SK-N-SH (cell line): Measurements from ENCODE around the gene RBM20. TPM values are rescaled to one million over a fixed set of nuclear protein-coding genes. Genes with fewer than 3 reads are reported as not detected.

Source experiments
- CTCF ChIA-PET: fragments of 300-600, 350-600 bp; formaldehyde crosslinking; extraction: SDS; loops from one replicate; lab custom pipeline; 2021; lab: Yijun Ruan, JAX
- POLR2A ChIA-PET: fragments of 350-600 bp; sonication (Branson Sonifier 250); formaldehyde crosslinking; extraction: SDS; loops from one replicate; lab custom pipeline; 2020; ENCODE audit warnings: antibody characterized with exemption, inconsistent platforms; lab: Yijun Ruan, JAX
- DNase-seq: peaks from one replicate; pipeline ENCODE4 v3.0.0; 2012
- H2AFZ ChIP-seq: fragments of 200-600 bp; sonication (generic); 2 replicates; pipeline ENCODE4 v1.8.1; 2016; ENCODE audit warnings: antibody characterized with exemption, mild to moderate bottlenecking, low read depth
- H3F3A ChIP-seq: fragments of 200-600 bp; sonication (generic); replicated peaks from 2 replicates; pipeline ENCODE3; 2016; ENCODE audit warnings: antibody characterized with exemption, mild to moderate bottlenecking; ENCODE audit not compliant: insufficient read depth
- H3K27ac ChIP-seq, 2 experiments: fragments of 200-500 bp in 1 of 2; fragments of 200-600 bp in 1 of 2; sonication (Bioruptor generic) in 1 of 2; sonication (generic), shearing (Covaris generic) in 1 of 2; 2 replicates each; pipeline versions ENCODE4 v1.5.1 to v1.6.1; 2014 to 2016; ENCODE audit warnings: low read depth in 2 of 2, inconsistent platforms in 1 of 2, low read length in 1 of 2, mild to moderate bottlenecking in 1 of 2, mixed read lengths in 1 of 2
- H3K27me3 ChIP-seq: fragments of 200-600 bp; sonication (generic), shearing (Covaris generic); 2 replicates; pipeline ENCODE4 v1.6.1; 2016; ENCODE audit warnings: mixed run types; ENCODE audit not compliant: insufficient read depth
- H3K36me3 ChIP-seq, 2 experiments: fragments of 200-500 bp in 1 of 2; fragments of 200-600 bp in 1 of 2; sonication (Bioruptor generic) in 1 of 2; sonication (generic) in 1 of 2; replicated peaks in 1 of 2; 2 replicates each; pipeline versions ENCODE3 to v1.5.1; 2014 to 2016; ENCODE audit warnings: low read length in 1 of 2, mild to moderate bottlenecking in 1 of 2; ENCODE audit not compliant: insufficient read depth in 2 of 2, control insufficient read depth in 1 of 2
- H3K4me1 ChIP-seq, 2 experiments: fragments of 200-500 bp in 1 of 2; fragments of 200-600 bp in 1 of 2; sonication (Bioruptor generic) in 1 of 2; sonication (generic), shearing (Covaris generic) in 1 of 2; 2 replicates each; pipeline versions ENCODE4 v1.5.1 to v1.6.1; 2014 to 2016; ENCODE audit warnings: low read depth in 1 of 2, low read length in 1 of 2, mixed run types in 1 of 2; ENCODE audit not compliant: insufficient read depth in 2 of 2, control insufficient read depth in 1 of 2
- H3K4me2 ChIP-seq: fragments of 200-600 bp; sonication (generic), shearing (Covaris generic); 2 replicates; pipeline ENCODE4 v1.6.1; 2017; ENCODE audit warnings: mixed run types
- H3K4me3 ChIP-seq, 2 experiments: fragments of 200-500 bp in 1 of 2; fragments of 200-600 bp in 1 of 2; sonication (Bioruptor generic) in 1 of 2; sonication (generic), shearing (Covaris generic) in 1 of 2; 2 replicates each; pipeline versions ENCODE4 v1.5.1 to v1.8.1; 2014 to 2016; ENCODE audit warnings: low read depth in 2 of 2, inconsistent platforms in 1 of 2, low read length in 1 of 2, mild to moderate bottlenecking in 1 of 2, mixed read lengths in 1 of 2, moderate library complexity in 1 of 2
- H3K79me2 ChIP-seq: fragments of 200-600 bp; sonication (generic); 2 replicates; pipeline ENCODE4 v1.8.1; 2017; ENCODE audit warnings: mild to moderate bottlenecking; ENCODE audit not compliant: insufficient read depth
- H3K9ac ChIP-seq: fragments of 200-600 bp; sonication (generic); 2 replicates; pipeline ENCODE4 v1.6.1; 2017; ENCODE audit warnings: mixed run types
- H3K9me2 ChIP-seq: fragments of 200-600 bp; sonication (generic); 2 replicates; pipeline ENCODE4 v1.6.1; 2017; ENCODE audit warnings: mixed run types
- H3K9me3 ChIP-seq: fragments of 200-600 bp; sonication (generic); 2 replicates; pipeline ENCODE4 v1.6.1; 2017; ENCODE audit warnings: mixed run types, mild to moderate bottlenecking, moderate library complexity
- H4K20me1 ChIP-seq: fragments of 200-600 bp; sonication (generic); 2 replicates; pipeline ENCODE4 v1.6.1; 2017; ENCODE audit warnings: mild to moderate bottlenecking, mixed run types; ENCODE audit not compliant: insufficient read depth
- EP300 ChIP-seq, 2 experiments: IDR thresholded peaks; 2 replicates each; pipeline versions ENCODE4 v1.4.0 to v1.6.1; 2012; ENCODE audit warnings: borderline replicate concordance in 1 of 2, low read depth in 1 of 2, low read length in 1 of 2
- EZH2phosphoT487 ChIP-seq: fragments of 200-600 bp; sonication (generic); IDR thresholded peaks from 2 replicates; pipeline ENCODE4 v1.6.1; 2017; ENCODE audit warnings: low read depth, mixed run types, mild to moderate bottlenecking, antibody characterized with exemption, moderate library complexity, borderline replicate concordance
- FOXM1 ChIP-seq: IDR thresholded peaks from 2 replicates; pipeline ENCODE4 v1.4.0; 2012; ENCODE audit warnings: low read depth, mild to moderate bottlenecking
- MEF2A ChIP-seq: IDR thresholded peaks from 2 replicates; pipeline ENCODE4 v1.4.0; 2012; ENCODE audit warnings: low read depth, borderline replicate concordance
- NRF1 ChIP-seq: IDR thresholded peaks from 2 replicates; pipeline ENCODE4 v1.6.1; 2012; ENCODE audit warnings: low read depth, mild to moderate bottlenecking, low read length
- SIN3A ChIP-seq: IDR thresholded peaks from 2 replicates; pipeline ENCODE4 v1.6.1; 2012; ENCODE audit warnings: low read depth, mild to moderate bottlenecking, low read length, moderate library complexity, borderline replicate concordance
- TCF12 ChIP-seq: IDR thresholded peaks from 2 replicates; pipeline ENCODE4 v1.4.0; 2012
- YY1 ChIP-seq: IDR thresholded peaks from 2 replicates; pipeline ENCODE4 v1.4.0; 2012; ENCODE audit warnings: low read depth, mild to moderate bottlenecking
- WGBS: methylation state at CpG from one replicate; pipeline ENCODE4 v1.1.6; 2017; ENCODE audit warnings: low lambda C conversion rate; 5-methylcytosine and 5-hydroxymethylcytosine counted together
- polyA plus RNA-seq, 3 experiments: library from polyadenylated mRNA; depleted of rRNA; stranded (reverse); fragments of >200 nt; gene quantifications; 2 replicates each; pipeline ENCODE4 v1.2.3, GENCODE V29; 2012
- TF ChIP-seq, protein P1 (sequence below): IDR thresholded peaks from 2 replicates; pipeline ENCODE4 v1.4.0; 2012; ENCODE audit warnings: low read depth, borderline replicate concordance
- TF ChIP-seq, protein P2 (sequence below): IDR thresholded peaks from 2 replicates; pipeline ENCODE4 v1.4.0; 2012; ENCODE audit warnings: low read depth
- TF ChIP-seq, protein P3 (sequence below): IDR thresholded peaks from 2 replicates; pipeline ENCODE4 v1.4.0; 2012; ENCODE audit warnings: low read depth, borderline replicate concordance
- TF ChIP-seq, protein P4 (sequence below): IDR thresholded peaks from 2 replicates; pipeline ENCODE4 v1.6.1; 2012; ENCODE audit warnings: mild to moderate bottlenecking, low read depth, low read length, moderate library complexity
- TF ChIP-seq, protein P5 (sequence below): fragments of 150-350 bp; IDR thresholded peaks from 2 replicates; pipeline ENCODE4 v1.6.1; 2017; ENCODE audit warnings: antibody characterized with exemption, low read length, low read depth, borderline replicate concordance

The RBM20 gene
- polyA plus RNA-seq, 1 of the 3 experiments (the other 2 are of a cell fraction), result 0.64 TPM

DNA sequence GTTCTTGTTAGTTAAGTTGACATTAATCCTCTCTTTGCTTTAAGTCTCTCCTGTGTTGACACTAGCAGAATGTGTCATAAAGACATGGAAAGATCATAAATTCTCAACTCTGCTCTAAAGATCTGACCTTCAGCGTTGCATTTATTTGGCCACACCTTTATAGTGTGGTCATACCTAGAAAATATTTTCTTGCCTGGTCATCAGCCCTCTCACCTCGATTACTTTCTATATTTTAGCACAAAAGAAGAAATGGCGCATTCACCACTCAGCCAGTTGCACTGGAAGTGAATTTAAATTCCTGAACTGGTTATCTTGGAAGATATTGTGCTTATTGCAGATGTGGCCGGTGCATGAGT lies 130.9 kb downstream of the RBM20 start:
- H3K36me3 ChIP-seq, result no peaks in the 10 kb centered on the region
- CTCF ChIA-PET, result interaction anchor here (0.6 to 1.6 kb wide), 2 partner anchors 12 to 20 kb away, joined by 3 read pairs; no protein-coding TSS in a partner anchor
- H3K27ac ChIP-seq, result no peak overlapping the region

More for the DNA sequence above, 130.9 kb downstream of the RBM20 start:
- H3K9ac ChIP-seq, result no peak overlapping the region
- H3K9me2 ChIP-seq, result no peaks in the 10 kb centered on the region
- H3F3A ChIP-seq, result peaks cover 3% of the 10 kb centered on the region
- H3K27me3 ChIP-seq, result no peaks in the 10 kb centered on the region
- 83% methylated on average over 4 of the region's 4 CpGs for WGBS
- H3K9me3 ChIP-seq, result no peaks in the 10 kb centered on the region
- H3K4me3 ChIP-seq, result no peak overlapping the region
- TF ChIP-seq MEF2A, result no peak
- no peak for TF ChIP-seq NRF1
- TF ChIP-seq TCF12, result no peak
- TF ChIP-seq, protein P1, sequence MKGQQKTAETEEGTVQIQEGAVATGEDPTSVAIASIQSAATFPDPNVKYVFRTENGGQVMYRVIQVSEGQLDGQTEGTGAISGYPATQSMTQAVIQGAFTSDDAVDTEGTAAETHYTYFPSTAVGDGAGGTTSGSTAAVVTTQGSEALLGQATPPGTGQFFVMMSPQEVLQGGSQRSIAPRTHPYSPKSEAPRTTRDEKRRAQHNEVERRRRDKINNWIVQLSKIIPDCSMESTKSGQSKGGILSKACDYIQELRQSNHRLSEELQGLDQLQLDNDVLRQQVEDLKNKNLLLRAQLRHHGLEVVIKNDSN, result no peak
- TF ChIP-seq, protein P2, sequence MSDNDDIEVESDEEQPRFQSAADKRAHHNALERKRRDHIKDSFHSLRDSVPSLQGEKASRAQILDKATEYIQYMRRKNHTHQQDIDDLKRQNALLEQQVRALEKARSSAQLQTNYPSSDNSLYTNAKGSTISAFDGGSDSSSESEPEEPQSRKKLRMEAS, result no peak
- TF ChIP-seq YY1, result no peak
- no peak for TF ChIP-seq EP300 (IDR thresholded peaks at IDR 0.05; ENCODE audit: borderline replicate concordance in 1 of 2, low read depth in 1 of 2, low read length in 1 of 2)
- TF ChIP-seq EZH2phosphoT487, result no peak
- TF ChIP-seq FOXM1, result no peak
- TF ChIP-seq, protein P3, sequence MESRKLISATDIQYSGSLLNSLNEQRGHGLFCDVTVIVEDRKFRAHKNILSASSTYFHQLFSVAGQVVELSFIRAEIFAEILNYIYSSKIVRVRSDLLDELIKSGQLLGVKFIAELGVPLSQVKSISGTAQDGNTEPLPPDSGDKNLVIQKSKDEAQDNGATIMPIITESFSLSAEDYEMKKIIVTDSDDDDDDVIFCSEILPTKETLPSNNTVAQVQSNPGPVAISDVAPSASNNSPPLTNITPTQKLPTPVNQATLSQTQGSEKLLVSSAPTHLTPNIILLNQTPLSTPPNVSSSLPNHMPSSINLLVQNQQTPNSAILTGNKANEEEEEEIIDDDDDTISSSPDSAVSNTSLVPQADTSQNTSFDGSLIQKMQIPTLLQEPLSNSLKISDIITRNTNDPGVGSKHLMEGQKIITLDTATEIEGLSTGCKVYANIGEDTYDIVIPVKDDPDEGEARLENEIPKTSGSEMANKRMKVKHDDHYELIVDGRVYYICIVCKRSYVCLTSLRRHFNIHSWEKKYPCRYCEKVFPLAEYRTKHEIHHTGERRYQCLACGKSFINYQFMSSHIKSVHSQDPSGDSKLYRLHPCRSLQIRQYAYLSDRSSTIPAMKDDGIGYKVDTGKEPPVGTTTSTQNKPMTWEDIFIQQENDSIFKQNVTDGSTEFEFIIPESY, result no peak
- TF ChIP-seq SIN3A, result no peak
- TF ChIP-seq, protein P4, sequence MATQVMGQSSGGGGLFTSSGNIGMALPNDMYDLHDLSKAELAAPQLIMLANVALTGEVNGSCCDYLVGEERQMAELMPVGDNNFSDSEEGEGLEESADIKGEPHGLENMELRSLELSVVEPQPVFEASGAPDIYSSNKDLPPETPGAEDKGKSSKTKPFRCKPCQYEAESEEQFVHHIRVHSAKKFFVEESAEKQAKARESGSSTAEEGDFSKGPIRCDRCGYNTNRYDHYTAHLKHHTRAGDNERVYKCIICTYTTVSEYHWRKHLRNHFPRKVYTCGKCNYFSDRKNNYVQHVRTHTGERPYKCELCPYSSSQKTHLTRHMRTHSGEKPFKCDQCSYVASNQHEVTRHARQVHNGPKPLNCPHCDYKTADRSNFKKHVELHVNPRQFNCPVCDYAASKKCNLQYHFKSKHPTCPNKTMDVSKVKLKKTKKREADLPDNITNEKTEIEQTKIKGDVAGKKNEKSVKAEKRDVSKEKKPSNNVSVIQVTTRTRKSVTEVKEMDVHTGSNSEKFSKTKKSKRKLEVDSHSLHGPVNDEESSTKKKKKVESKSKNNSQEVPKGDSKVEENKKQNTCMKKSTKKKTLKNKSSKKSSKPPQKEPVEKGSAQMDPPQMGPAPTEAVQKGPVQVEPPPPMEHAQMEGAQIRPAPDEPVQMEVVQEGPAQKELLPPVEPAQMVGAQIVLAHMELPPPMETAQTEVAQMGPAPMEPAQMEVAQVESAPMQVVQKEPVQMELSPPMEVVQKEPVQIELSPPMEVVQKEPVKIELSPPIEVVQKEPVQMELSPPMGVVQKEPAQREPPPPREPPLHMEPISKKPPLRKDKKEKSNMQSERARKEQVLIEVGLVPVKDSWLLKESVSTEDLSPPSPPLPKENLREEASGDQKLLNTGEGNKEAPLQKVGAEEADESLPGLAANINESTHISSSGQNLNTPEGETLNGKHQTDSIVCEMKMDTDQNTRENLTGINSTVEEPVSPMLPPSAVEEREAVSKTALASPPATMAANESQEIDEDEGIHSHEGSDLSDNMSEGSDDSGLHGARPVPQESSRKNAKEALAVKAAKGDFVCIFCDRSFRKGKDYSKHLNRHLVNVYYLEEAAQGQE, result no peak
- TF ChIP-seq, protein P5, sequence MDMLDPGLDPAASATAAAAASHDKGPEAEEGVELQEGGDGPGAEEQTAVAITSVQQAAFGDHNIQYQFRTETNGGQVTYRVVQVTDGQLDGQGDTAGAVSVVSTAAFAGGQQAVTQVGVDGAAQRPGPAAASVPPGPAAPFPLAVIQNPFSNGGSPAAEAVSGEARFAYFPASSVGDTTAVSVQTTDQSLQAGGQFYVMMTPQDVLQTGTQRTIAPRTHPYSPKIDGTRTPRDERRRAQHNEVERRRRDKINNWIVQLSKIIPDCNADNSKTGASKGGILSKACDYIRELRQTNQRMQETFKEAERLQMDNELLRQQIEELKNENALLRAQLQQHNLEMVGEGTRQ, result no peak
- no peaks in the 10 kb centered on the region for H3K79me2 ChIP-seq
- H3K4me1 ChIP-seq, result peaks cover 4 to 32% of the 10 kb centered on the region in 2 experiments; a peak in 2 of 4 replicates
- H2AFZ ChIP-seq, result no peak overlapping the region
- H4K20me1 ChIP-seq, result no peaks in the 10 kb centered on the region
- H3K4me2 ChIP-seq, result no peak overlapping the region
- no peak for DNase-seq
- POLR2A ChIA-PET, result no interaction called here
